ENCODE results near the gene NDUFB1. TPM values are rescaled to one million over a fixed set of nuclear protein-coding genes. Genes with fewer than 3 reads are reported as not detected.

Gene NDUFB1
- total and polyA plus RNA-seq, 8 donors: 103 to 141 (median 135) TPM

DNA sequence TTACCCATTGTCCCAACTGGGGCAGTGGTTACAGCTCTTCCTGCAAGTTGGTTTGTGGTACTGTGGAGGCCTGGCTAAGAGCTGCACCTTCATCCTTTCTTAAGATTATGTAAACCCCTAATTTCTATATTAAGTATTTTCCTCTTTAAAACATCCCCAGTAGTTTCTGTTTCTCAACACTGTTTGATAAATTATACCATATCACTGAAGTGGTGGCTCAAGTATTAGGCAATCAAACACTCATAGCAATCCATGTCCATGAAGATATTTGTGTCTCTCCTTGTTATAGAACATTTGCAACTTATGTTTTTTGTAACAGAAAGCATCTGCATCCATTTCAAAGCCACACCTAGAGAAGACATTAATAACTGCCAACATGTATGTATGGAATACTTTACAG lies 47.0 kb downstream of the NDUFB1 start:
- Histone ChIP-seq H3K4me3 (no peak overlapping the region), H3K36me3 (peaks cover 0 to 89% of the 10 kb centered on the region in 2 donors), H3K27ac (no peak overlapping the region), H3K4me1 (peaks cover 0 to 8% of the 10 kb centered on the region in 2 donors), H3K27me3 (no peaks in the 10 kb centered on the region), H3K9me3 (no peaks in the 10 kb centered on the region)
- peak; percentile 67 for ATAC-seq
- TF ChIP-seq, protein P1, sequence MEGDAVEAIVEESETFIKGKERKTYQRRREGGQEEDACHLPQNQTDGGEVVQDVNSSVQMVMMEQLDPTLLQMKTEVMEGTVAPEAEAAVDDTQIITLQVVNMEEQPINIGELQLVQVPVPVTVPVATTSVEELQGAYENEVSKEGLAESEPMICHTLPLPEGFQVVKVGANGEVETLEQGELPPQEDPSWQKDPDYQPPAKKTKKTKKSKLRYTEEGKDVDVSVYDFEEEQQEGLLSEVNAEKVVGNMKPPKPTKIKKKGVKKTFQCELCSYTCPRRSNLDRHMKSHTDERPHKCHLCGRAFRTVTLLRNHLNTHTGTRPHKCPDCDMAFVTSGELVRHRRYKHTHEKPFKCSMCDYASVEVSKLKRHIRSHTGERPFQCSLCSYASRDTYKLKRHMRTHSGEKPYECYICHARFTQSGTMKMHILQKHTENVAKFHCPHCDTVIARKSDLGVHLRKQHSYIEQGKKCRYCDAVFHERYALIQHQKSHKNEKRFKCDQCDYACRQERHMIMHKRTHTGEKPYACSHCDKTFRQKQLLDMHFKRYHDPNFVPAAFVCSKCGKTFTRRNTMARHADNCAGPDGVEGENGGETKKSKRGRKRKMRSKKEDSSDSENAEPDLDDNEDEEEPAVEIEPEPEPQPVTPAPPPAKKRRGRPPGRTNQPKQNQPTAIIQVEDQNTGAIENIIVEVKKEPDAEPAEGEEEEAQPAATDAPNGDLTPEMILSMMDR (IDR thresholded peaks at IDR 0.05): no peak
- intact Hi-C loops (cut with DNase I): no loop called here
- no peak for DNase-seq

Other genes starting within 250 kb of the NDUFB1 start
- 100 to 1,000 TPM in 1 of 2 donors, 10 to 100 TPM in 1; 84.5 to 125 TPM for gene FBLN5, start 174.0 kb downstream of the NDUFB1 start, total RNA-seq
- gene FBLN5, start 174.0 kb downstream of the NDUFB1 start, polyA plus RNA-seq (ENCODE audit: insufficient read length in 6 of 6): 100 to 1,000 TPM in 1 of 6 donors, 10 to 100 TPM in 5; 61.6 to 108 (median 84.9) TPM
- gene TRIP11, start 81.6 kb downstream of the NDUFB1 start, total RNA-seq: 10 to 100 TPM; 50.5 to 64.3 TPM
- 10 to 100 TPM; 26.3 to 37.3 (median 35.6) TPM for gene TRIP11, start 81.6 kb downstream of the NDUFB1 start, polyA plus RNA-seq (ENCODE audit: insufficient read length in 6 of 6)
- 10 to 100 TPM; 28.5 to 35.4 TPM for gene ATXN3, start 15.1 kb downstream of the NDUFB1 start, total RNA-seq
- gene ATXN3, start 15.1 kb downstream of the NDUFB1 start, polyA plus RNA-seq (ENCODE audit: insufficient read length in 6 of 6): 10 to 100 TPM; 29.5 to 40.2 (median 35.7) TPM
- gene CPSF2, start 263 bp upstream of the NDUFB1 start, total RNA-seq: 10 to 100 TPM; 51.8 to 64.6 TPM
- 10 to 100 TPM; 54.0 to 62.4 (median 57.7) TPM for gene CPSF2, start 263 bp upstream of the NDUFB1 start, polyA plus RNA-seq (ENCODE audit: insufficient read length in 6 of 6)
- gene SLC24A4, start 201.5 kb upstream of the NDUFB1 start, total RNA-seq: 1 to 10 TPM; 1.1 to 2.0 TPM
- under 1 TPM; 0.25 to 0.53 (median 0.45) TPM for gene SLC24A4, start 201.5 kb upstream of the NDUFB1 start, polyA plus RNA-seq (ENCODE audit: insufficient read length in 6 of 6)